ENCODE measurements around the gene PCSK5. TPM values are rescaled to one million over a fixed set of nuclear protein-coding genes. Genes with fewer than 3 reads are reported as not detected.
"Not testable (repeated sequence)": the region's sequence is repeated elsewhere in the genome, so short reads cannot be mapped to it uniquely, and the experiment has no call there.

PCSK5 gene
- polyA plus RNA-seq, 1 experiment: 0.74 TPM

DNA sequence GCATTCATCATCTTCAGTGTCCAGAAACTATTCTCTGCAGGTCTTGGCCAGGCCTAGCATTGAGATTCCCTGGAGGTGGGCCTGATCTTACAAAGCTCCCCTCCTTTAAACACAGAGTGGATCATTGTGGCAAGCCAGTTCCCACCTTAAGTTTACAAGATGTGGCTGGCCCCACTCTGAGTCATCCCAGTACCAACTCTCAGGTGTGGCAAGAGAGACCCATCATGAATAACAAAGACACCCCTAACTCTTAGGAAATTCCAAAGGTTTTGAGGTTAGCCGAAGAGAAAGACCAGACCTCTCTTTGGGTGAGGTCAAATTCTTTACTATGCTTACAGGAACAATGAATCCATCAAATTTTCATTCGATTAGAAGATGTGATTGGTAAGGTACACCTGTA is 425.6 kb downstream of the PCSK5 start:
- Histone ChIP-seq H3K4me3 (ENCODE audit: low read depth, low read length) (no peak overlapping the region), H3K36me3 (ENCODE audit: control insufficient read depth, insufficient read depth, low read length) (no peaks in the 10 kb centered on the region)
- POLR2A ChIA-PET: no interaction called here

GRCh38 chr9:76319466-76319865 is 429.0 kb downstream of the PCSK5 start:
- H3K36me3 ChIP-seq (ENCODE audit: control insufficient read depth, insufficient read depth, low read length); POLR2A ChIA-PET; H3K4me3 ChIP-seq (ENCODE audit: low read depth, low read length); CTCF ChIA-PET; DNase-seq (ENCODE audit: low read depth); H3K27me3 ChIP-seq (ENCODE audit: control insufficient read depth, insufficient read depth, low read length): not testable (repeated sequence)

More for the DNA sequence above, 425.6 kb downstream of the PCSK5 start:
- no peaks in the 10 kb centered on the region; the same call in 1 of the 2 replicates for H3K27me3 ChIP-seq (ENCODE audit: control insufficient read depth, insufficient read depth, low read length)
- CTCF ChIA-PET: interaction anchor here (0.9 to 1.9 kb wide), 2 partner anchors 12 to 53 kb away, joined by 4 to 5 read pairs; no protein-coding TSS in a partner anchor
- DNase-seq (ENCODE audit: low read depth): no peak
- TF ChIP-seq, protein P1, sequence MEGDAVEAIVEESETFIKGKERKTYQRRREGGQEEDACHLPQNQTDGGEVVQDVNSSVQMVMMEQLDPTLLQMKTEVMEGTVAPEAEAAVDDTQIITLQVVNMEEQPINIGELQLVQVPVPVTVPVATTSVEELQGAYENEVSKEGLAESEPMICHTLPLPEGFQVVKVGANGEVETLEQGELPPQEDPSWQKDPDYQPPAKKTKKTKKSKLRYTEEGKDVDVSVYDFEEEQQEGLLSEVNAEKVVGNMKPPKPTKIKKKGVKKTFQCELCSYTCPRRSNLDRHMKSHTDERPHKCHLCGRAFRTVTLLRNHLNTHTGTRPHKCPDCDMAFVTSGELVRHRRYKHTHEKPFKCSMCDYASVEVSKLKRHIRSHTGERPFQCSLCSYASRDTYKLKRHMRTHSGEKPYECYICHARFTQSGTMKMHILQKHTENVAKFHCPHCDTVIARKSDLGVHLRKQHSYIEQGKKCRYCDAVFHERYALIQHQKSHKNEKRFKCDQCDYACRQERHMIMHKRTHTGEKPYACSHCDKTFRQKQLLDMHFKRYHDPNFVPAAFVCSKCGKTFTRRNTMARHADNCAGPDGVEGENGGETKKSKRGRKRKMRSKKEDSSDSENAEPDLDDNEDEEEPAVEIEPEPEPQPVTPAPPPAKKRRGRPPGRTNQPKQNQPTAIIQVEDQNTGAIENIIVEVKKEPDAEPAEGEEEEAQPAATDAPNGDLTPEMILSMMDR (IDR thresholded peaks at IDR 0.05; ENCODE audit: insufficient read depth, low read depth, low read length): no peak

- H3K36me3 ChIP-seq (ENCODE audit: control insufficient read depth, insufficient read depth, low read length): no peaks in the 10 kb centered on the region
- ChIA-PET POLR2A (no interaction called here), CTCF (no interaction called here)
- H3K4me3 ChIP-seq (ENCODE audit: low read depth, low read length): no peak overlapping the region
- TF ChIP-seq, protein P1 (IDR thresholded peaks at IDR 0.05; ENCODE audit: insufficient read depth, low read depth, low read length): no peak
- DNase-seq (ENCODE audit: low read depth): no peak
- no peaks in the 10 kb centered on the region for H3K27me3 ChIP-seq (ENCODE audit: control insufficient read depth, insufficient read depth, low read length)
These were observed 430.8 kb downstream of the PCSK5 start for GRCh38 chr9:76321195-76321828.

GRCh38 chr9:76322810-76323209 is 432.3 kb downstream of the PCSK5 start:
- H3K36me3 ChIP-seq (ENCODE audit: control insufficient read depth, insufficient read depth, low read length): no peaks in the 10 kb centered on the region
- ChIA-PET POLR2A (no interaction called here), CTCF (no interaction called here)
- DNase-seq (ENCODE audit: low read depth): no peak
- TF ChIP-seq, protein P1 (IDR thresholded peaks at IDR 0.05; ENCODE audit: insufficient read depth, low read depth, low read length): no peak
- H3K4me3 ChIP-seq (ENCODE audit: low read depth, low read length): no peak overlapping the region
- H3K27me3 ChIP-seq (ENCODE audit: control insufficient read depth, insufficient read depth, low read length): no peaks in the 10 kb centered on the region

DNA sequence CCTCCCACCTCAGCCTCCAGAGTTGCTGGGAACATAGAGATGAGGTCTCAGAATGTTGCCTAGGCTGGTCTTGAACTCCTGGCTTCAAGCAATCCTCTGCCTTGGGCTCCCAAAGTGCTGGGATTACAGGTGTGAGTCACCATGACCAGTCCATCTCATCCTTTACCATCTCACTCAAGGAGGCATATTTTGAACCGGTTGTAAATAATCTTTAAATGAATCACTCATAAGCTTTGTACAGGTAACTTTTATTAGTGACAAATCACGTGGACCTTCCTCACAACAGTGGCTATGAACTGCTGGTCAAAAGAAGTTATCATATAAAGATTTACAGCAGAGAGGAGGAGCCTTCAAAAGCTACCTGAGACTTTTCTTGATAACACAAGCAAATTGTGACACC is 433.0 kb downstream of the PCSK5 start:
- CTCF ChIA-PET: no interaction called here
- TF ChIP-seq, protein P1 (IDR thresholded peaks at IDR 0.05; ENCODE audit: insufficient read depth, low read depth, low read length): no peak
- no peak overlapping the region for H3K4me3 ChIP-seq (ENCODE audit: low read depth, low read length)
- POLR2A ChIA-PET: no interaction called here
- no peak for DNase-seq (ENCODE audit: low read depth)
- H3K27me3 ChIP-seq (ENCODE audit: control insufficient read depth, insufficient read depth, low read length): no peaks in the 10 kb centered on the region
- no peaks in the 10 kb centered on the region for H3K36me3 ChIP-seq (ENCODE audit: control insufficient read depth, insufficient read depth, low read length)

DNA sequence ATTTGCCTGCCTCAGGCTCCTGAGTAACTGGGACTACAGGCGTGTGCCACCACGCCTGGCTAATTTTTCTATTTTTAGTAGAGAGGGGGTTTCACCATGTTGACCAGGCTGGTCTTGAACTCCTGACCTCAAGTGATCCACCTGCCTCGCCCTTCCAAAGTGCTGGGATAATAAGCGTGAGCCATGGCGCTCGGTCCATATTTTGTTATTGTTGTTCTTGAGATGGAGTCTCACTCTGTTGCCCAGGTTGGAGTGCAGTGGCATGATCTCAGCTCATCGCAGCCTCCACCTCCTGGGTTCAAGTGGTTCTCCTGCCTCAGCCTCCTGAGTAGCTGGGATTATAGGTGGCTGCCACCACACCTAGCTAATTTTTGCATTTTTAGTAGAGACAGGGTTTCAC is 433.6 kb downstream of the PCSK5 start:
- H3K27me3 ChIP-seq (ENCODE audit: control insufficient read depth, insufficient read depth, low read length); H3K36me3 ChIP-seq (ENCODE audit: control insufficient read depth, insufficient read depth, low read length); H3K4me3 ChIP-seq (ENCODE audit: low read depth, low read length); CTCF ChIA-PET; POLR2A ChIA-PET; DNase-seq (ENCODE audit: low read depth): not testable (repeated sequence)
